Measurements from ENCODE around the gene MUC15.
"Not testable (repeated sequence)": the region's sequence is repeated elsewhere in the genome, so short reads cannot be mapped to it uniquely, and the experiment has no call there.

MUC15 gene

DNA sequence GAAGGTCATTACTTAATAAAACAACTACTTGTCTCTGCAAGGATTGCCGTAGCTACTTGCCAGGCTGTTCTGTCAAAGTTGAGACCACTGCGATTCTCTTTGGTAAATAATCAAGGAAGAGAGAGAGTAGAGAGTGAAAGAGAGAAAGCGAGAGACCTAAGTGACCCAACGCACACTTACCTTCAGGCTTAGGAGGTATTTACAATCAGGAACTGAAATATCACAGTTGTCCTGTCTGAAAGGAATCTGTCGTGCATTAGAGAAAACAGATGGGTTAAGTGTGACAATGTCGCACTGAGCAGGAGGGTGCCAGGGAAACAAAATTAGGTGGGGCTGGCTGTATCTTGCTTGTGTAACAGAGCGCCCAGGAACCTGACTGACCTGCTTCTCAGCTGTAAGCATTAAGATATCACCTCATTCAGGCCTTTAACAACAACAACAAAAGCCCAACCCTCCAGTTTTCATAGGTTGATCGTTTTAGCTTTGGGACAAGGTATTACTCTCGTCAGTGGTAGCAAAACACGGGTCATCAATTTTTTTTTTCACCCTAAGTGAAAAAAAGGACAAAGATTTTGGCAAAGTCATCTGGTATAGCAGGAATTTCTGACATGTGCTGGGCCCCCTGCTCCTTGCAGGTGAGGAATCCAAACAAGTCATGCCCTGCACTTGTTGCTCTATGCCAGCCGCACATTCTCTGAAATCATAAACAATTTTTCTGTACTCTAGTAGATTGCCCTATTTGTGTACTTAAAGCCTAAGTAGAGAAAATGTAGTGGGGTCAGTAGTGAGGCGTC is at the start of gene MUC15:
Gene MUC15, minus strand, starts transcription at position 403 of the 794 bp plus-strand sequence. CDS start 5,169 bp downstream, outside the sequence.
- no peak for DNase-seq (ENCODE audit: low read depth in 2 of 2)

DNA sequence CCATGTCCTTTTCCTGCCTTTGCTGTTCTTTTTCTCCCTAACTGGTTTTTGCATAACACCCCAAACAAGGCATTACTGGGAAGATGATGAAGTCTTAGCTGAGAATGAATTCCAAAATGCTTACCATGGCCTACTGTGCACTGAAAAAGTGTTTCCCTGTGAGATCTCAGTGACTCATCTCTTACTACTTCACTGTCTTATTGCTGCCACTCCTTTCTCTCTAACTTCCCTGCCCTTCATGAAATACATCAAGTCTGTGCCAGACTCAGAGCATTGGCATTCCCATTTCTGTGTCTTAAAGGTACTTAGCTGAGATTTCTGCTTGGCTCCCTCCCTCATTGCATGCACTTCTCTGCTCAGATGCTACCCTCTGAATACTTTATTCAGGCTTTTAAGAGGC is 49.1 kb upstream of the MUC15 start:
- no peak for DNase-seq (ENCODE audit: low read depth in 2 of 2)

DNA sequence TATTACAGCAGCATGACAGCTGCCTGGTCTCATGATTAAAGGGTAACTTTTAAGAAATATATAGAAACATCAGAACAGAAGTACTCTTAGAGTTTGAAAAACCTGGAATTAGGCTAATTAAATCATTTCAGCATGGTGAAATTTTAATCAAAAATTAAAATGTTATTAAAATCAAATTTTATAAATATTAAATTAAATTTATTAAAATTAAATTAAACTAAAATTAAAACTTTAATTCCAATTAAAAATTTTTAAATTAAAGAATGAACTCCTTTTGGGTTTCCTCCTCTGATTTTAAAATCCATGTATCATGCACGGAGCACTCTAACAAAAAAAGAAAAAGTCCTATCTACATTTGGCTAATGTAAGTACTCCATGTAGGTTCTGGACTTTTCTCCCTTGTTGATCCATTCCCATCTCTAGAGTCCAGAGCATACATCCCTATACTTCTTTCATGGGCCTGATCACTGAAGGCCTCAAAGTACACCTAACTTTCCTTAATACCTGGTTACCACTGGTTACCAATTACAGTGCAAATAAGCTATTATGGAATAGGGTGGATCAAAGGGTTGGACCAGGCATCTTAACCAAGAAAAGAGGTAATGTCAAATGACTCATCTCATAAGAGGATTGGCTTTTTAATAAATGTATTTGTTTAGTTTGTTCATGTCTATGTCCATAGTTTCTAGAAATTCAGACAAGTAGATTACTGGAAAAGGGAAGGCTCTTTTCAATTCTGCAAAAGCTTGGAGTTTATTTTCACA is 48.4 kb upstream of the MUC15 start:
- DNase-seq (ENCODE audit: low read depth in 2 of 2) = no peak

- no peak for DNase-seq (ENCODE audit: low read depth in 2 of 2)
Measured at GRCh38 chr11:26618441-26618840, 46.4 kb upstream of the MUC15 start.

DNA sequence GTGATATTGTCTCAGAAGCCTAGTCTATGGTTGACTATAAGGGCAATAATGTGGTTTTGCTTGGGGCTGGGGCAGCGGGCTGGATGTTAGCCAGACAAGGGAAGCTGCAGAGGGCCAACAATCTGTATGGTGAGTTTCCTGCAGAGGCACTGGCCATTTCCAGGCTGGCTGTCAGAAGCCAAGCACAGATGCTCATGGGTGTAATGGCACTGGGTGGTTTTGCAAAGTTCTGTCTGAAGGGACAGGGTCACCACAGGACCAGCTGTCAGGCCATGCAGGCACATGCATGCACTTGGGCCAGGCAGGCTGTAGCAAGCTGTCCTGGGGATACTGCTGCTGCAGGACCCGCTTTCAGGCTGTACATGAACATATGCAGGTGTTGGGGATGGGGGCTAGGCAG is 41.7 kb upstream of the MUC15 start:
- no peak for DNase-seq (ENCODE audit: low read depth in 2 of 2)

GRCh38 chr11:26608507-26609146 is 36.6 kb upstream of the MUC15 start:
- DNase-seq (ENCODE audit: low read depth in 2 of 2) = no peak

DNA sequence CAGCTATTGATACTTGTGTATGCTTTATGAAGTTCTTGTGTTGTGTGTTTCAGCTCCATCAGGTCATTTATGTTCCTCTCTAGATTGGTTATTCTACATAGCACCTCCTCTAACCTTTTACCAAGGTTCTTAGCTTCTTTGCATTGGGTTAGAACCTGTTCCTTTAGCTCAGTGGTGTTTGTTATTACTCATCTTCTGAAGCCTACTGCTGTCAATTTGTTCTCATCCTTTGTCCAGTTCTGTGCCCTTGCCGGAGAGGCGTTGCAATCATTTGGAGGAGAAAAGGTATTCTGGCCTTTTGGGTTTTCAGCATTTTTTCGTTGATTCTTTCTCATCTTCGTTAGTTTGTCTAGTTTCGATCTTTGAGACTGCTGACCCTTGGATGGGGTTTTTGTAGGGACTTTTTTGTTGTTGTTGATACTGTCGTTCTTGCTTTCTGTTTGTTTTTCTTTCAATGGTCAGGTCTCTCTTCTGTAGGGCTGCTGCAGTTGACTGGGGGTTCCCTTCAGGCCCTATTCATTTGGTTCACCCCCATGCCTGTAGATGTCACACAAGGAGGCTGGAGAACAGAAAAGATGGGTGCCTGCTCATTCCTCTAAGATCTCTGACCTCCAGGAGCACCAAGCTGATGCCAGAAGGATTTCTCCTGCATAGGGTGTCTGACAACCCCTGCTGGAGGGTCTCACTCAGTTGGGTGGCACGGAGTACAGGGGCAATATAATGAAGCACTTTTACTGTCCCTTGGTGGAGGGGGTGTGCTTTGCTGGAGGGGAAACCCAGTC is 35.9 kb upstream of the MUC15 start:
- DNase-seq (ENCODE audit: low read depth in 2 of 2) = no peak

- no peak for DNase-seq (ENCODE audit: low read depth in 2 of 2)
Measured at GRCh38 chr11:26599876-26600434, 27.9 kb upstream of the MUC15 start.

GRCh38 chr11:26599425-26599824 is 27.4 kb upstream of the MUC15 start:
- DNase-seq (ENCODE audit: low read depth in 2 of 2) = no peak

DNA sequence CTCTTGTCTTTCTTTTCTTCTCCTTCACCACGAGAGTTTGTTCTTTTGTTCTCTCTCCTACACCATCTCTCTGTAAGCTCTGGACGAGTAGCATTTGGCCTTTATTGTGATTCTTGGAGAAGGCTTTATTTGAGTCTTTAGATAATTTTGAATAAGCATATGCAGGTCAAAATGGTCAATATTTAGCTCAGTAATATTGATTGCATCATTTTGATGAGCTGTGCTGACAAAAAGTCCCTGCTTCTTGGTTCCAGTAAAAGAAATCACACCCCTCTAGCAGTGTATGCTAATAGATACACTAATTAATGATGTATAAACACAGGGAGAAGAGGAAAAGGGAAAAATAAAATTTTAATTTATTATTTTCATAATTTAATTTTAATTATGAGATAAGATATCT is 25.8 kb upstream of the MUC15 start:
- no peak for DNase-seq (ENCODE audit: low read depth in 2 of 2)

GRCh38 chr11:26597049-26597689 is 25.1 kb upstream of the MUC15 start:
- DNase-seq (ENCODE audit: low read depth in 2 of 2) = not testable (repeated sequence)

- DNase-seq (ENCODE audit: low read depth in 2 of 2) = not testable (repeated sequence)
Measured at GRCh38 chr11:26595207-26595865, 23.3 kb upstream of the MUC15 start.

- no peak for DNase-seq (ENCODE audit: low read depth in 2 of 2)
Measured at GRCh38 chr11:26593691-26594090, 21.6 kb upstream of the MUC15 start.

DNA sequence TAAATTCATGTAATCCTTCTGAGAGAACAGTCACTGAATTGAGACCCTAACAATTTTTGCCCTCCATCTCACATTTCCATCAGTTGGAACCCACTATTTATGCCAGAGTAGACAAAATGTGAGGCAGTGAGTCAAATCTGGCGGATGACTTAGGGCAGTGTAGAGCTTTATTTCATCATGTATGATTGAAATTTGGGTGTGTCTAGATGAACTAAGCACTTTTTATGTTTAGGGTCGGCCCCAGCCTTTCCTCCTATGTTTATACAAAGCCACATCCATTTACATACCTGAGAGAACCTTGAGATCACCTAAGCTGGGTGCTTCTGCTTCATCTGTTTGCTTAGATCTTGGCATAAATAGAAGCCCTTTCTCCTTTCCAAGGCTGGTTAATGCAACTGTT is 15.0 kb upstream of the MUC15 start:
- DNase-seq (ENCODE audit: low read depth in 2 of 2) = no peak

GRCh38 chr11:26584818-26585217 is 12.8 kb upstream of the MUC15 start:
- no peak for DNase-seq (ENCODE audit: low read depth in 2 of 2)

DNA sequence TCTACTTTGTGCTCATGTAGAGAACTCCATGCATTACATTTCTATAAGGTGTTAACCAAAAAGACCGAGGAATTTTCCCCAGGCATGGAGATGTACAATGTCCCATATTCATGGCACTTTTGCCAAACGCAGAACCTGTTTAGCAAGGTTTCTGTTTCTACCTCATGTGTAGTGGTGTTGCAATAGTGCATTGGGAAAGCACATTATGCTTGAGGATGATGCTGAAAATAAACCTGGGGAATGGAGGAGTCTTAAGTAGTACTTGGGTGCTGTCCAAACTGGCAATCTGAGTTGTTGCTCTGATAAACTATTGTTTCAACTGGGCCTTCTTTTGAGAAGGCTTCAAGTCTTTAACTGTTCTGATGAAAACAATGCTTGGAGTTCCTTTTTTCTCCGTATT is 11.5 kb upstream of the MUC15 start:
- DNase-seq (ENCODE audit: low read depth in 2 of 2) = no peak

DNA sequence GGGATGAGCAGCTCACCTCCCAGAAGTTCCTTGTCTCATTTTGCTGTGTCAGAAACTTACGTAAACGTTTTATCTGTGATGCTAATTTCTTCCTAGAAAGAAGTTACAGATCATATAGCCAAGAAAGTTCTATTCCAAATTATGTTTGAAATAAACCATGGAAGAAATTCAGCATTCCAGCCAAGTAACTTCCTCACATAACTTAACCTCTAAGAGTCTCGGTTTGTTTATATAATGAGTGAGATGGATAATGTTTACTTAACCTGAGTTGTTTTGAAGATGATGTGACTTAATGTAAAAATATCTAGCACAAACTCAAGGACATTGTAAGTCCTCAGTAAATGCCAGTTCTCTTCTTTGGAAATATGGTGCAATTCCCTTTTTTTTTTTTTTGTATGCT is 8.9 kb upstream of the MUC15 start:
- no peak for DNase-seq (ENCODE audit: low read depth in 2 of 2)

- no peak for DNase-seq (ENCODE audit: low read depth in 2 of 2)
Measured at GRCh38 chr11:26579683-26580082, 7.6 kb upstream of the MUC15 start.

DNA sequence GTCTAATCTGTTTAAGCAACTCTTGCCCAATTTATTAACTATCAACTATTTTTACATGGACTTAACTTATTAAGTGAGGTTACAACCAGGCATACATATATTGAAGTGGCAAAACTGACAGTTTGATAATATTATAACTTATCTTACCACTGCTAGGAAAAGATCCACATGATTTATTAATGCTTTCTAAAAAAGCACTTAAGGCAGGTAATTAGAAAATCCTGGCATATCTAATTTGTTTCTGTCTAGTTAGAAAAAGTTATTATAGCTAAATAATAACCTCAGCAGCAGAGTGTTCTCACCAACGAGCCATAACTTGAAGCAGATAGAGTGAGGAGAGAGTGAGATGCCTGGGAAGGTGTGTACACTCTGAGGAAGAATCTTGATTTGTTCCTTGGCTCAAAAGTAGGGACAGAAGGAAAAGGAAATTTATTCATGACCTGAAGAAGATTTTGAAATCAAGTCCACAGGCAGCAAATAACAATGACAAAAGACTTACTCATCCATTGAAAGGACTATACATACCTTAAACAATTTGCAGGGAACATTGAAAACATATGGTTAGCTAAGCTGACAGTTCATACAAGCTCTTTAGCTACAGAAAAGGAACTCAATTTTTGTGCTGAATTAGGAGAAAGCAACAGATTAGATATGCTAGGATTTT is 7.1 kb upstream of the MUC15 start:
- DNase-seq (ENCODE audit: low read depth in 2 of 2) = no peak

DNA sequence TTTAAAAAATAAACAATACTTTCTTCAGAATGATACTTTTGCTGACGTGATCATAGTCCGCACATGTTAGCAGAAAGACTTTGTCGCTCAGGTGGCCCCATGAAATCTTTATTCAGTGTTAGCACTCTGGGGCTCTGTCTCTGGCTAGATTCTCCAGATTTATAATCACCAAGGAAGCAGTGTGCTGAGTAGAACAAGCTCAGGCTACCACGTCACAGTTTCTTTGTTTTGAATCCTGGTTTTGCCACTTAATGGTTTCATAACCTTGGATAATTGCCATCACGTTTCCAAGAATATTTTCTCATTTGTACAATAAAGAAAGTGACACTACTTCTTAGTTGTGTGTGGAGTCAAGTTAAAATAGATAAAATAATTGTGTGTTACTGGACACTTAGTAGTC is 3.9 kb upstream of the MUC15 start:
- DNase-seq (ENCODE audit: low read depth in 2 of 2) = no peak

All from stimulated activated CD4-positive, alpha-beta T cell treated with anti-CD3 and anti-CD28 coated beads, Interleukin-1b, Interleukin-23, amount 100 ng/mL, for 1 hour (primary cell).